GM19463 (cell line): ENCODE measurements around the gene PSMC5.
"Not testable (repeated sequence)": the region's sequence is repeated elsewhere in the genome, so short reads cannot be mapped to it uniquely, and the experiment has no call there.

Experiments
- ATAC-seq: cut with Tn5 transposase; IDR thresholded peaks from one replicate; pipeline ENCODE4 v1.9.1; 2021; ENCODE audit warnings: mild to moderate bottlenecking, moderate library complexity; ENCODE audit not compliant: unreplicated experiment

Gene PSMC5

GRCh38 chr17:63827002-63827800 lies at the start of gene PSMC5, which contains the start of gene FTSJ3:
Gene PSMC5, plus strand, starts transcription at chr17:63827431. Its CDS starts 60 bp downstream, at chr17:63827491.
Gene FTSJ3, minus strand, starts transcription at chr17:63827663. Its CDS starts 761 bp downstream, at chr17:63826902.
- ATAC-seq, result peak; percentile 89

- no peak for ATAC-seq
Measured at GRCh38 chr17:63780507-63780906, 46.7 kb upstream of the PSMC5 start.

DNA sequence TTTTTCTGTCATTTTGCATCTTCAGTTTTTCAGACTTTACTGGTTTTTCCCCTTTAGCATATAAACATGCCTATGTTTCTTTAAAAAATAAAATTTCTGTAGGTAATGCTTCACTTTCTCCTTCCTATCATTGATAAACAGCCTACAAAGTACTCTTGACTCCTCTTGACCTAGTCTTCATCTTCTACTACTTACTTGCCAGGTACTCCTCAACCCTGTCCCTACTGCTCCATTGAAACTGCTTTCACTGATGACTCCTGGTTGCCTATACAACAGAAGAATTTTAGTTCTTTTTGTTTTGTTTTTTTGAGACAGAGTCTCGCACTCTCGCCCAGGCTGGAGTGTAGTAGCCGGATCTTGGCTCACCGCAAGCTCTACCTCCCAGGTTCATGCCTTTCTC lies 46.3 kb upstream of the PSMC5 start:
- ATAC-seq, result no peak

GRCh38 chr17:63783522-63783921 lies 43.7 kb upstream of the PSMC5 start:
- ATAC-seq, result no peak

DNA sequence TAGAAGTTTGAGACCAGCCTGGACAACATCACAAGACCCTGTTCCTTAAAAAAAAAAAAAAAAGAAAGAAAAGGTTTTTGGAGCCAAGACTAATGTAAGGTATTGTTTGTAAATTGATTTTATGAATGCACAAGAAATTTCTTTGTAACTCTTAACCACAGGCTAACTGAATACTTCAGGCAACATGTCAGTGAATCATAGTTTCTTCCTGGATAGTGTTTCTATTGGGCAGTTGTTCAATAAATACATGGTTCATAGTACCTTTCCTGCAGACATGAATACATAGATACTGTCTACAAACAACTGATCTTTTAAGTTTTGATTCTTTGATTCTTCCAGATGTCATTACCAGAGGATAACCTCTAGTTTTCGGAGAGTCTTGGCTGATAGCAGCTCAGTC lies 41.7 kb upstream of the PSMC5 start:
- no peak for ATAC-seq

- ATAC-seq, result no peak
Measured at GRCh38 chr17:63786117-63786516, 41.1 kb upstream of the PSMC5 start.

DNA sequence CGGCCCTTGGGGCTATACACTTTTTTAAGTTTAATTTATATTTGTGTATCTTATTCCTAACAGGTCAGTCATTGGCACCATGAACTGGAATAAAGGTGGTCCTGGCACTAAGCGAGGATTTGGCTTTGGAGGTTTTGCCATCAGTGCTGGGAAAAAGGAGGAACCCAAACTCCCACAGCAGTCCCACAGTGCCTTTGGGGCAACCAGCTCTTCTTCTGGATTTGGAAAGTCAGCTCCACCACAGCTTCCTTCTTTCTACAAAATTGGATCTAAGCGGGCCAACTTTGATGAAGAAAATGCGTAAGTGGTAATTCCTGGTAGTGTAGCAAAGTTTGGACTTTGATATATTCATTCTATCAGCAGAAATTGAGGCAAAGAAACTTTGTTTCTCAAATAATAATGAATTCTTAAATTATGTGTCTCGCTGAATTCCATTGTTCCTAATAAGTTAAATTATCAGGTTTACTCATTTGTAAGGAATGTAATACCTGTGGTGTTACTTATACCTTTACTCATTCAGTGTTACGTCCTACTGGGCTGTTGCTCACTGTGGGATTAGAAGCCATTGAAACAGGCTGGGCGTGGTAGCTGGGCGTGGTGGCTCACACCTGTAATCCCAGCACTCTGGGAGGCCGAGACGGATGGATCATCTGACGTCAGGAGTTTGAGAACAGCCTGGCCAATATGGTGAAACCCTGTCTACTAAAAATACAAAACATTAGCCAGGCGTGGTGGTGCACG lies 40.1 kb upstream of the PSMC5 start:
- ATAC-seq, result no peak

DNA sequence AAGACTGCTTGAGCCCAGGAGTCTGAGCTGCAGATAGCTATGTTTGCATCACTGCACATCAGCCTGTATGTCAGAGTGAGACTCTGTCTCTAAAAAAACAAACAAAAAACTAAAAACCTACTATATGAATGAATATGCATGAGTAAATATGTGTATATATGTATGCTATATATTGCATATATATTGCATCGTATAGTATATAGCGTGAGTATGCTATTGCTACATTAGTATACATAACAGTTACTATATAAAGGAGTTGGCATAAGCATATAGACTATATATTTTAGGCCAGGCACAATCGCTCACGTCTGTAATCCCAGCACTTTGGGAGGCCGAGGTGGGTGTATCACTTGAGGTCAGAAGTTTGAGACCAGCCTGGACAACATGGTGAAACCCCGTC lies 37.2 kb upstream of the PSMC5 start:
- ATAC-seq, result no peak

- no peak for ATAC-seq
Measured at GRCh38 chr17:63792055-63792729, 35.0 kb upstream of the PSMC5 start.

DNA sequence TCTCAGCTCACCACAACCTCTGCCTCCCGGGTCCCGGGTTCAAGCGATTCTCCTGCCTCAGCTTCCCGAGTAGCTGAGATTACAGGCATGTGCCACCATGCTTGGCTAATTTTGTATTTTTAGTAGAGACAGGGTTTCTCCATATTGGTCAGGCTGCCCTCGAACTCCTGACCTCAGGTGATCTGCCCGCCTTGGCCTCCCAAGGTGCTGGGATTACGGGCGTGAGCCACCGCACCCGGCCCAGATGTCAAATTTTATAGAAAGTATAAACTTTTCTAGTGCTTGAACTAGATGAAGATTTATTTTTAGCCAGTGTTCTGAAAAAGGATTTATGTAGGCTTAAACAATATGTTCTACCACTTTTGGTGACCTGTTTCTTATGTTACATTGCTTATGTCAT lies 30.9 kb upstream of the PSMC5 start:
- not testable (repeated sequence) for ATAC-seq

DNA sequence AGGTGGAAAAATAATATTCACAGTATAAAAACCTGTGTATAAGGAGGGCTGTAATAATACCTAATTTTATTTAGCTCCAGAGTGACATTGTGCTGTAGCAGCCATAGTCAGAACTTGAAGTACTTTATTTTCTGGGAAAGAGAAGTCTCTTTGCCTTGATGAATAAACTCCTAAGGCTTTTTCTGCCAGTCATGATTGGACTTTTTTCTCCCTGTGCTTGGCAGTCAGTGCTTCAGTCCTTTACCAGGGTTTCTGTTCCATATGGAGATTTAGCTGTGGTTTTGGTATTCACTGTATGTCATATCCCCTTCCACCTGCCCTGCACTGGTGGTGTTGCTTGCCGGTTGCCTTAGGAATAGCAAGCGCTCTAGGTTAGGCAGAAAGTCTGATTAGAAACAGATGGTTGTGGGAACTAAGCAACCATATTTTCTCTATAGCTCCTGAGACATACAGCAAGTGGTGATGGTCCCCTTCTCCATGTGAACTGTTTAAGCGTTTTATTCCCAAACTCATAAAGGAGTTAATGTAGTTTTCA lies 28.6 kb upstream of the PSMC5 start:
- ATAC-seq, result no peak

- ATAC-seq, result no peak
Measured at GRCh38 chr17:63800783-63801182, 26.4 kb upstream of the PSMC5 start.

DNA sequence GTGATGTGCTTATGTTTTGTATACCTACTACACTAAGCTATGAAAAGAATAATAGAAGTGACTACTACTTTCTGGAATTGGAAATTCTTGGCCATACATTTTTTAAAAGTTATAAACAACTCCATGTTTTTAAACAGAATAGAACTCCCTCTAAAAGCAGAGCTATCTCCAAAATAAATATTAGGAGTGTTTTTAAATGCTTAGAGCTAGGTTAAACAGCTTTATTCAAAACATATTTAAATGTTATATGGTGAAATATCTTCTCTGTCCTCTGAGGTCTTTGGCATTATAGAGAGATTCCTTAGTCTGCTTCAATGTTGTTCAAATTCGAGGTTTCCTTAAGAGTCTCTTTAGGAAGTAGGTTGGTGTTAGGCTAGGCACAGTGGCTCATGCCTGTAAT lies 22.9 kb upstream of the PSMC5 start:
- no peak for ATAC-seq

DNA sequence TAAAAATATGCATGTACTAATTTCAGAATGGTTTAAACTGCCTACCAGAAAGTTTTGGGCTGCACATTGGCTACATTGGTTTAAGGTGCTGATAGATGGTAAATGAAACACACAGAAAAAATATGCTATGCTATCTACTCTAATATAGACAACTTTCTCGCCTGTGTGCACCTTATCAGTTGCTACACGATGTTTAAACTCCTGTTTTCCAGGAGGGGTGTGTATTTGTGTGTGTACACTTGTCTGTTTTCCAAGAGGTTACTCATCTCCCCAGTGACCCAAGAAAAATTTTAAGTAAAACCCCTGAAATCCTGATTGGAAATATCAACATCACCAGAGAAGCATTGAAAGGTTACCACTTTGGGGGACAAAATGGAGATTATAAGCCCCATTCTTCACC lies 21.6 kb upstream of the PSMC5 start:
- ATAC-seq, result no peak

- no peak for ATAC-seq
Measured at GRCh38 chr17:63809970-63810369, 17.3 kb upstream of the PSMC5 start.

- no peak for ATAC-seq
Measured at GRCh38 chr17:63816123-63816522, 11.1 kb upstream of the PSMC5 start.

DNA sequence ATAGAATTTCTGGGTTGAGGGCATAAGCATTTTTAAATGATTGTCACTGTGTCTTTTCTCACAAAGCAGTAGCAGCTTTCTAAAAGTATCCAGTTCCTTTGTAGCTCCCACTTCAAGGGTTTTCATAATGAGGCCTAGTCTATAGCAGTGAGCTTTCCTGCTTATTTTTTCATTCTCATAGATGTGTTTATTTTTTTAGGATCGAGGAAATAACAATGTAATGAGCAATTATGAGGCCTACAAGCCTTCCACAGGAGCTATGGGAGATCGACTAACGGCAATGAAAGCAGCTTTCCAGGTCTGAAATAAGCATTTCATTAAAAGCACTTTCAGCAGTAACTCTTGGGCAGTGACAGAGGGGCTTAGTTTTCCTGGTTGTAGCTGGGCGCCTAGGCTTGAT lies 10.6 kb upstream of the PSMC5 start:
- ATAC-seq, result no peak

DNA sequence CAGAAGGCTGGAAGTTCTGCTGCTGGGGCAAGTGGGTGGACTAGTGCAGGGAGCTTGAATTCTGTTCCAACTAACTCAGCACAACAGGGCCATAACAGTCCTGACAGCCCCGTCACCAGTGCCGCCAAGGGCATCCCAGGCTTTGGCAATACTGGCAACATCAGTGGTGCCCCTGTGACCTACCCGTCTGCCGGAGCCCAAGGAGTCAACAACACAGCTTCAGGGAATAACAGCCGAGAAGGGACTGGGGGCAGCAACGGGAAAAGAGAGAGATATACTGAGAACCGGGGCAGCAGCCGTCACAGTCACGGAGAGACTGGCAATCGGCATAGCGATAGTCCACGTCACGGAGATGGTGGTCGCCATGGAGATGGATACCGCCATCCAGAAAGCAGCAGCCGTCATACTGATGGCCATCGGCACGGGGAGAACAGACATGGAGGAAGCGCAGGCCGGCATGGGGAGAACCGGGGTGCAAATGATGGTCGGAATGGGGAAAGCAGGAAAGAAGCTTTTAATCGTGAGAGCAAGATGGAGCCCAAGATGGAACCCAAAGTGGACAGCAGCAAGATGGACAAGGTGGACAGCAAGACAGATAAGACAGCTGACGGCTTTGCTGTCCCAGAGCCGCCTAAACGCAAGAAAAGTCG lies 9.4 kb upstream of the PSMC5 start:
- no peak for ATAC-seq

DNA sequence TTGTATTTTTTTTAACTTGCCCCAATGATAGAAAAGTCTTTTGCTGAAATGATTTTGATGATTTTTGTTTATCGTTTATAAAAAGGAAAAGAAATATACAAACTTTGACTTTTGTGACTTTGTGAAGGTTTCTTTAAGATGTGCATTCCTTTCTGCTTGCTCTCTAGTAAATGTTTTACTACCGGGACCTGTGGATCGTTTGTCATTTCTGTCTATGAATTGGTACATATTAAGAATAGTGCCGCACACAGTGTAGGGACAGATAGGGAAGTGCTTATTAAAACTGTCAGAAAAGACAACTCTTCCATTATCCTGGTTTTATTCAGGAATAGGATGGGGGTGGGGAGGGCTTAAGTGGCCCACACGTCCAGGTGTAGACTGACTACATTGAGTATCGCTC lies 8.1 kb upstream of the PSMC5 start:
- no peak for ATAC-seq

- ATAC-seq, result no peak
Measured at GRCh38 chr17:63819585-63820537, 7.4 kb upstream of the PSMC5 start.
